WI38 (cell line): Measurements from ENCODE around the gene VIPAS39.

Source experiments
- H3K4me3 ChIP-seq: 2 replicates; pipeline ENCODE4 v1.5.1; 2011; ENCODE audit warnings: low read depth, mild to moderate bottlenecking, control low read depth, low read length
- TF ChIP-seq, protein P1 (sequence below): IDR thresholded peaks from 2 replicates; pipeline ENCODE4 v1.5.1; 2012; ENCODE audit warnings: low read depth, mild to moderate bottlenecking, control low read depth, low read length

Gene VIPAS39

DNA sequence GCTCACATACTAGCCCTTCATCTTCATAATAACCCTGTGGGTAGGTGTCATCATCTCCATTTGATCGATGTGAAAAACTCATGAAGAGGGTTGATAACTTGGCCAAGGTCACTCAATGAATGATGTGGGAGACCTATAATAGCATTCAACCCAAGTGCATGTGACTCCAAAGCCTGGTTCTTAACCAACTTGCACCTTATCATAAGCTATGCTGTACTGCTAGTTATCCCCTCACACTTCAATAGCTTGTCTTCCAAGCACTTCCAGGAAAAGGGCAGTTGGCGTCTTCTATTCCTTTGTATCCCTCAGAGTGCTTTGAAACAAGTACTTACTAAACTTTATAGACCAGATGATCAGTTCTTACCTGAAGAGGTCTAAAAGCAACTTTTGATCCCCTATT is 15.2 kb downstream of the VIPAS39 start:
- H3K4me3 ChIP-seq: no peak overlapping the region
- TF ChIP-seq, protein P1, sequence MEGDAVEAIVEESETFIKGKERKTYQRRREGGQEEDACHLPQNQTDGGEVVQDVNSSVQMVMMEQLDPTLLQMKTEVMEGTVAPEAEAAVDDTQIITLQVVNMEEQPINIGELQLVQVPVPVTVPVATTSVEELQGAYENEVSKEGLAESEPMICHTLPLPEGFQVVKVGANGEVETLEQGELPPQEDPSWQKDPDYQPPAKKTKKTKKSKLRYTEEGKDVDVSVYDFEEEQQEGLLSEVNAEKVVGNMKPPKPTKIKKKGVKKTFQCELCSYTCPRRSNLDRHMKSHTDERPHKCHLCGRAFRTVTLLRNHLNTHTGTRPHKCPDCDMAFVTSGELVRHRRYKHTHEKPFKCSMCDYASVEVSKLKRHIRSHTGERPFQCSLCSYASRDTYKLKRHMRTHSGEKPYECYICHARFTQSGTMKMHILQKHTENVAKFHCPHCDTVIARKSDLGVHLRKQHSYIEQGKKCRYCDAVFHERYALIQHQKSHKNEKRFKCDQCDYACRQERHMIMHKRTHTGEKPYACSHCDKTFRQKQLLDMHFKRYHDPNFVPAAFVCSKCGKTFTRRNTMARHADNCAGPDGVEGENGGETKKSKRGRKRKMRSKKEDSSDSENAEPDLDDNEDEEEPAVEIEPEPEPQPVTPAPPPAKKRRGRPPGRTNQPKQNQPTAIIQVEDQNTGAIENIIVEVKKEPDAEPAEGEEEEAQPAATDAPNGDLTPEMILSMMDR: no peak

DNA sequence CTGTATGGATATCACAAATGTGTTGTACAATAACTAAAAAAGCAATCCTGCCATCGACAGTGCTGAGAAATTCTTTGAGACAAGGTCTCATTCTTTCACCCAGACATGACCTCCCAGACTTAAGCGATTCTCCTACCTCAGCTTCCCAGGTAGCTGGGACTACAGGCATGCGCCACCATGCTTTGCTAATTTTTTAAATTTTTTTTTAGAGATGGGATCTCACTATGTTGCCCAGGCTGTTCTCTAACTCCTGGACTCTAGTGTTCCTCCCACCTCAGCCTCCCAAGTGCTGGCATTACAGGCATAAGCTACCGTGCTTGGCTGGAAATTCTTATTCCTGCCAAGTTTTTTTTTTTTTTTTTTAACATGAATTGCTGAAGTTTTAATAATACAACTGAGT is 17.5 kb downstream of the VIPAS39 start:
- no peak overlapping the region for H3K4me3 ChIP-seq
- TF ChIP-seq, protein P1: no peak

- no peak overlapping the region for H3K4me3 ChIP-seq
- TF ChIP-seq, protein P1: no peak
These were observed 18.8 kb downstream of the VIPAS39 start for GRCh38 chr14:77438596-77438995.

DNA sequence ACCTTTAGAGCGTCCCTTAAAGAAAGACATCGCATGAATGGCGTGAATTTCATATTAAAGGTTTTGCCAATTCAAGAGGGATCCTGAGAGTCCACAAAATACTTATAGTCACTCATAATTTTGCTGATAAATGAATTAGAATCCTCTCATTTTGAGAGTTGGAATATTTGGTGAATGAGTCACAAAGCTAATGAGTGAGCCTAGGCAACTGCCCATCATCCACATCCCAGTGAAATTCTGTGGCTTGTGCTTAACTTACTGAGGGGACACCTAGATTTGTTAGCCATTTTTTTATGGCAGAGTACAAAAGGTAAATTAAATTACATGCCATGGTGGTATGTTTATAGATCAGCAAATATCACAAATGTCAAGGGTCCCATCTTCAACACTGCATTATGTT is 21.4 kb downstream of the VIPAS39 start:
- TF ChIP-seq, protein P1: no peak
- H3K4me3 ChIP-seq: no peak overlapping the region

- TF ChIP-seq, protein P1: no peak
- no peak overlapping the region for H3K4me3 ChIP-seq
These were observed 31.0 kb downstream of the VIPAS39 start for GRCh38 chr14:77426396-77426795.

GRCh38 chr14:77424862-77425261 is 32.5 kb downstream of the VIPAS39 start:
- TF ChIP-seq, protein P1: no peak

GRCh38 chr14:77423423-77423822 is 34.0 kb downstream of the VIPAS39 start, which contains the start of gene NOXRED1:
TSS of gene NOXRED1 (minus strand) at chr14:77423523. CDS start at chr14:77422889, 634 bp downstream.
- no peak within 1 kb of the TSS for H3K4me3 ChIP-seq
- TF ChIP-seq, protein P1: no peak

More at GRCh38 chr14:77424862-77425261, 32.5 kb downstream of the VIPAS39 start:
- no peak overlapping the region for H3K4me3 ChIP-seq
